CD1c-positive myeloid dendritic cell (primary cell): ENCODE measurements around the gene MRPL34.
"Not testable (repeated sequence)": the region's sequence is repeated elsewhere in the genome, so short reads cannot be mapped to it uniquely, and the experiment has no call there.

Experiments used
- DNase-seq: peaks from one replicate; pipeline ENCODE4 v3.0.0-alpha.2; 2016; ENCODE audit errors: extremely low spot score

Gene MRPL34

GRCh38 chr19:17305517-17306284, at the start of gene MRPL34:
TSS of gene MRPL34 (plus strand) at chr19:17305872. CDS start at chr19:17305893, 21 bp downstream.
- DNase-seq: peak; percentile 99

DNA sequence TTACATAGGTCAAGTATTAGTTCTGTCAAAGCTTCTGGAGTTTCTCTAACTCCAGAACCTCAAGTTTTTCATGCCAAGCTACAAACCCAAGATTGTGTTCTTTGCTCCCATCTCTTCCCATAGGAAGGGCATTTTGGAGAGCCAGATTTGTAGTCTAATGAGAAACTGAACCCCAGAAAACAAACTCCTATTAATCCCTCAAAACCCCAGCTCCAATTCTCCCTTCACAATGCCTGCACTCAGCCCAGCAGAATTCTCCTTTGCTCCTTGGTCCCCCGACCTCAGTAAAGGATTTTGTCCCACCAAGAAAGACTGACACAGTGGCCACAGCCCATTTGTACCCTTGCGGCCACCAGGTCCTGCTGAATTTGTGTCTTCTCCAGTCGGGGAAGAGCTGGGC, 49.5 kb upstream of the MRPL34 start:
- no peak for DNase-seq

DNA sequence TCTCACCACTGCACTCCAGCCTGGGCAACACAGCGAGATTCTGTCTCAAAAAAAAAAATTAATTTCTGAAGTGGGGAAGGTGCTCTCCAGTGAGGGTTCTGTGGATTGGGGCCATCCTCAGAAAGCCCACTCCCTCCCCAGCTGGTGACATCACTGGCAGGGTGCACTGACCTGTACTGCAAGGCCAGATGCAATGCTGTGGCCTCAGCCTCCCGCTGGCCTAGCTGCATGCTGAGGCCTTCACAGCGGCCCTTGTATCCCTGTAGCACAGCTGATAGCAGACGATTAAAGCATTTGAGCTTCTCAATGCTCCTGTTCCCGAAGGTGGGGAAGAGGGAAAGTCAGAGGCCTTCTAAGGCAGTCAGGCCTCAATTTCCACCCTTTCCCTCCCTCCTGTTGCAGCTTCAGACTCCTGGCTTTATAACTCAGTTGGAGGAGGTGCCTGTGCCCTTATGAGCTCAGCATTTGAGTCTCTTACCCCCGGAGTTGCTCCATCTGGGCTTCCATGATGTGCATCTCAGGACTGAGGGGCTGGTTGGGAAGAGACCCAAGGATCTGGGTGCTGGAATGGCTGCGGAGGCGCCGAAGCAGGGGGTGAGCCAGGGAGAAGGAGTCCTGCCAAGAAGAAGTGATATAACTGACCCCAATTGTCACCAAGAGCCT, 46.4 kb upstream of the MRPL34 start:
- DNase-seq: no peak

GRCh38 chr19:17259934-17260333, 45.7 kb upstream of the MRPL34 start:
- DNase-seq: no peak

DNA sequence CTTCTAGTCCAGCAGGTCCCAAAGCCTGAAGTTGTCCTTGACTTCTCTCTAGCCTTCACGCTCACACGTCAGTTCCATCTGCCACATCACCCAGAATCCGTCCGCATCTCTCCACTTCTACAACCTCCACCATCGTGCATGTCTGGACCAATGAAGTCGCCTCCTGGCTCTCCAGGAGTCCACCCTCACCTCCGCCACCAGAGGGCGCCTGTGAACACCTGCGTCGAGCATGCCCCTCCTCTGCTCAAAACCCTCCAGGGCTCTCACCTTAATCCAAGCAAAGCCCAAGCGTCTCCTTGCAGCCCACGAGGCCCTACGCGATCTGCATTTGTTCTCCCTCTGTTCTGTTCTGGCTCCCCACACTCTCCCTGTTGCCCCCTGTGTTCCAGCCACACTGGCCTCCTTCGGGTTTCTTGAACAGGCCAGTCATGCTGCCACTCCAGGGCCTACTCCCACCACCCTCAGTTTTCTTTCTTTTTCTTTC, 44.8 kb upstream of the MRPL34 start:
- DNase-seq: peak; percentile 91

- DNase-seq: no peak
Measured at GRCh38 chr19:17262557-17262956, 43.1 kb upstream of the MRPL34 start.

DNA sequence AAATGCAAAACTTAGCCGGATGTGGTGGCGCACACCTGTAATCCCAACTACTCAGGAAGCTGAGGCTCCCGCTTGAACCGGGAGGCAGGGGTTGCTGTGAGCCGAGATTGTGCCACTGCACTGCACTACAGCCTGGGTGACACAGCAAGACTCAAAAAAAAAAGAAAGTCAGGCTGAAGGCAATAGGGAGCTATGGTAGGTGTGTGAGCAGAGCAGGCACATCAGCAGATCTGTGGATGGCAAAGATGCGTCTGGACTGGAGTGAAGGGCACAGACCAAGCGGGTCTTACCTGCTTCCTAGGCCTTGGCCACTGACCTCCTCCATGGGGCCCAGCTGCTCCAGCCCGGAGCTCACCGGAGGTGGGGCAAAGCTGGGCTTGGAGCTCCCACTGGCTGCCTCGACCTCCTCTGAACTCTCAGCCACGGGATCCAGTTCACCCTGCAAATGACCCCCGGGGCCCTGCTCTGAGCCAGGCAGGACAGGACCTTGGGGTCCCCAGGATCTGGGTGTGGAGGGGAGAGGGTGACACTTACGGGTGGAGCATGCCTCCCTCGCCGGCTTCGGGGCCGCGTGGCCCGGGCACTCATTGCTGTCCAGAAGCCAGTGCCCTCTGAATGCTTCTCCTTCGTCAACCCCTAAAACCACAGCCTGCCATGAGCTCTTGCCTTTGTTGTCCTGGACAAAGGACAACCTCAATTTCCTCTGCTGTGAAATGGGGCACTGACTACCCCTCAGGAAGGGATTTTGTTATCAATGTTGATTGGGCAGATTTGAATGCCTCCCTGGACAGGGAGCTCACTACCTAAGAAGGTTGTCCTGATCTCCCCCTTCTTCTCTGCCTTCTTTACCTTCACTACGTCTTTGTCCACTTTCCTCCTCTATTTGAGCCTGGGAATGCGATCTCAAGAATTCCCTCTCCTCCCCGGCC, 41.7 kb upstream of the MRPL34 start:
- DNase-seq: no peak

DNA sequence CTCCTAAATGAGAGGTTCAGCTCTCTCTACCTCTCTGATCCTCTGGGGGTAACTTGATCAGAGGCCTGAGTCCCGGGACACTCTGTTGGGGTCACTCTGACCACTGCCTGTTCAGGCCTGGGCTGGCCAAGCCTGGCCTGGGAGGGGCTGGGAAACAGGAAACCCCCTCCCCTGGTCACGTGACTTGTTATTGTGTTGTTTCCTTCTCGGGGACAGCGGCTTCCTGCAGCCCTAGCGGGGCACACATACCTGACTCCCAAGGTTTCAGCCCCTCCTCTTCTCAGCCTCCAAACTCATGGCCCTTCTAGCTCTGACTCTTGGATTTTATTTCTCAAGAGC, 41.1 kb upstream of the MRPL34 start, which contains the start of gene USHBP1:
Gene USHBP1, minus strand, starts transcription at position 105 of the 339 bp plus-strand sequence. CDS start 446 bp downstream, outside the sequence.
- DNase-seq: no peak

GRCh38 chr19:17266026-17266425, 39.6 kb upstream of the MRPL34 start:
- DNase-seq: no peak

DNA sequence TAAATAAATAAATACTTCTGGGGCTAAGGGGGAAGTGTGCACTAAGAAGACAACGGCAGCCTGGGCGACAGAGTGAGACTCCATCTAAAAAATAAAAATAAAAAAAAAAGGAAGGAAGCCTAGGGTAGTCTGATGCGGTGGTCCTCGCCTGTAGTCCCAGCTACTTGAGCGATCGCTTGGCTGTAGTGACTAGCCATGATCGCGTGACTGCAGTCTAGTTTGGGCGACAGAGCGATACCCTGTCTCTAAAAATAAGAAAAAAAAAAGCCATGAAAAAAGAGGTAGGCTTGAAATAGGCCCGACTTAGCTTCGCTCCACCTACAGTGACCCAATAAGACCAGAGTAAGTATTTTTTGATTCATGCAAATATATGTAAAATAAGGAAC, 39.1 kb upstream of the MRPL34 start:
- DNase-seq: no peak

GRCh38 chr19:17266975-17267788, 38.5 kb upstream of the MRPL34 start, which contains the start of gene BABAM1:
TSS of gene BABAM1 (plus strand) at chr19:17267443. CDS start at chr19:17268807, 1,364 bp downstream.
- DNase-seq: peak; percentile 98

GRCh38 chr19:17268754-17269153, 36.9 kb upstream of the MRPL34 start:
- DNase-seq: no peak

DNA sequence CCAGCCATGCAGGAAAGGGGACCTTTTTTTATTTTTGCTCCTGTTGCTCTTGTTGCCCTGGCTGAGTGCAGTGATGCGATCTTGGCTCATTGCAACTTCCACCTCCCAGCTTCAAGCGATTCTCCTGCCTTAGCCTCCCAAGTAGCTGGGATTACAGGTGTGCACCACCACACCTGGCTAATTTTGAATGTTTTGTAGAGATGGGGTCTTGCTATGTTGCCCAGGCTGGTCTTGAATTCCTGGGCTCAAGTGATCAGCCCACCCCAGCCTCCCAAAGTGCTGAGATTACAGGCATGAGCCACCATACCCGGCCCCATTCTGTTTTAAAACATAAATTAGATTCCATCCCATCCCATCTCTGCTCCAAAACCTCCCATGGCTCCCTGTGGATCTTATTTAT, 30.8 kb upstream of the MRPL34 start:
- not testable (repeated sequence) for DNase-seq

GRCh38 chr19:17275441-17276175, 30.1 kb upstream of the MRPL34 start:
- no peak for DNase-seq

GRCh38 chr19:17279436-17279835, 26.2 kb upstream of the MRPL34 start:
- DNase-seq: no peak

DNA sequence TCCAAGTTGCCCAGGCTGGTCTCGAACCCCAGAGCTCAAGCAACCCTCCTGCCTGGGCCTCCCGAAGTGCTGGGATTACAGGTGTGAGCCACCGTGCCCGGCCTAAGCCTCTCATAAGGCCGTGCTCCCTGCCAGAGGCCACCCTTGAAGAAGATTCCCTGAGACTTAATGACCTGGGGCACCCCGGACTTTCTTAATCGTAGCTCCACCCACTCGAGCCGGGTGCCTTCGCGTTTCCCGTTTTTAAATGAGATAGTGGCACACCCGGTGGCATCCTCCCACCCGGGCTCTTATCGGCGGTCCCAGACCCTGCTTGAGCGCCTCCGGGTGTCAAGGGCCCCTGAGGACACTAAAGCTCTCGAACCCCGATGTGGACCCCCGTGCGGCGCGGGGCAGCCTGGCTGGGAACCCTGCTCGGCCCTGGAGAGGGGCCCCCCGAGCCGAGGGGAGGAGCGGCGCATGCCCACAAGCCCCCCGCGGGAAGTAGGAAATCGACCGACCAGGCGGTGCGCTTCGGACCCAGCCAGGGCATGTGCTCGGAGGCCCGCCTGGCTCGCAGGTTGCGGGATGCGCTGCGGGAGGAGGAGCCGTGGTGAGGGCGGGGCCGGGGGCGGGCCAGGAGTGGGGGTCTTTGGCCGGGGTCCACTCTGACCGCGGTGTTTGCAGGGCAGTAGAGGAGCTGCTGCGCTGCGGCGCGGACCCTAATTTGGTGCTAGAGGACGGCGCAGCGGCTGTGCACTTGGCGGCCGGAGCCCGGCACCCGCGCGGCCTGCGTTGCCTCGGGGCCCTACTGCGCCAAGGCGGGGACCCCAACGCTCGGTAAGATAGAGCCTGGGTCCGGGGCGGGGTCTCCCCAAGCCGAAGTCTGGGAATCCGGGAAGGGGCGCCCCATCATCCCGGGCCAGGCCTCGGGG, 24.0 kb upstream of the MRPL34 start, which contains the start of gene ANKLE1:
Gene ANKLE1, plus strand, starts transcription at position 511 of the 914 bp plus-strand sequence. Its CDS starts 20 bp downstream, at position 531.
- DNase-seq: peak; percentile 84

- DNase-seq: peak; percentile 82
Measured at GRCh38 chr19:17282488-17283125, 23.1 kb upstream of the MRPL34 start.

- no peak for DNase-seq
Measured at GRCh38 chr19:17283504-17283996, 22.1 kb upstream of the MRPL34 start.
